ENCODE results near the gene ARHGAP6. TPM values are rescaled to one million over a fixed set of nuclear protein-coding genes. Genes with fewer than 3 reads are reported as not detected.
A peak's percentile ranks its signal among the peaks of the same experiment; 100 is the strongest.

ARHGAP6 gene
- total RNA-seq, 1 donor from 2014 or later, result 3.1 TPM

DNA sequence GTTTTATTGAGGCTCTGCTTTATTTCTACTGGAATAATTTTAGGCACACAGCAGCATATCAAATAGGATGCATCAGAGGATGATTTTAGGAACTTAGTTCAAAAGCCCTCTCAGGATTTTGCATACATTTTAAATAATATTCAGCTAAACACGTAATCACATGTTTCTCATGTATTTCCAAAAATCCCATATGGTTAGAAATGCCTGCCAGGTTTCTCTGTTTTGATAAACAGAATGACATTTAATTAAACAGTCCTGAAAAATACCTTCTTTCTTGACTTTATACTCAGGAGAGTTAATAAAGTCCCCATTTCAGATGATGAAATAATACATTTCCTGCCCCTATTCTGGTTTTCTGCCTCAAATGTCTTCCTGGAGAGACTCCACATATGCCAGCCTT, 459.0 kb downstream of the ARHGAP6 start:
- H3K9me3 ChIP-seq (replicated peaks), result no peaks in the 10 kb centered on the region
- no peaks in the 10 kb centered on the region for H3K4me1 ChIP-seq
- intact Hi-C loops (cut with micrococcal nuclease), result no loop called here
- H3K27me3 ChIP-seq (ENCODE audit: low read depth), result no peaks in the 10 kb centered on the region
- DNase-seq, result no peak
- TF ChIP-seq, protein P1, sequence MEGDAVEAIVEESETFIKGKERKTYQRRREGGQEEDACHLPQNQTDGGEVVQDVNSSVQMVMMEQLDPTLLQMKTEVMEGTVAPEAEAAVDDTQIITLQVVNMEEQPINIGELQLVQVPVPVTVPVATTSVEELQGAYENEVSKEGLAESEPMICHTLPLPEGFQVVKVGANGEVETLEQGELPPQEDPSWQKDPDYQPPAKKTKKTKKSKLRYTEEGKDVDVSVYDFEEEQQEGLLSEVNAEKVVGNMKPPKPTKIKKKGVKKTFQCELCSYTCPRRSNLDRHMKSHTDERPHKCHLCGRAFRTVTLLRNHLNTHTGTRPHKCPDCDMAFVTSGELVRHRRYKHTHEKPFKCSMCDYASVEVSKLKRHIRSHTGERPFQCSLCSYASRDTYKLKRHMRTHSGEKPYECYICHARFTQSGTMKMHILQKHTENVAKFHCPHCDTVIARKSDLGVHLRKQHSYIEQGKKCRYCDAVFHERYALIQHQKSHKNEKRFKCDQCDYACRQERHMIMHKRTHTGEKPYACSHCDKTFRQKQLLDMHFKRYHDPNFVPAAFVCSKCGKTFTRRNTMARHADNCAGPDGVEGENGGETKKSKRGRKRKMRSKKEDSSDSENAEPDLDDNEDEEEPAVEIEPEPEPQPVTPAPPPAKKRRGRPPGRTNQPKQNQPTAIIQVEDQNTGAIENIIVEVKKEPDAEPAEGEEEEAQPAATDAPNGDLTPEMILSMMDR (IDR thresholded peaks at IDR 0.05; ENCODE audit: borderline replicate concordance), result no peak
- H3K4me3 ChIP-seq, result no peak overlapping the region
- no peak overlapping the region for H3K27ac ChIP-seq (replicated peaks)
- no peaks in the 10 kb centered on the region for H3K36me3 ChIP-seq

DNA sequence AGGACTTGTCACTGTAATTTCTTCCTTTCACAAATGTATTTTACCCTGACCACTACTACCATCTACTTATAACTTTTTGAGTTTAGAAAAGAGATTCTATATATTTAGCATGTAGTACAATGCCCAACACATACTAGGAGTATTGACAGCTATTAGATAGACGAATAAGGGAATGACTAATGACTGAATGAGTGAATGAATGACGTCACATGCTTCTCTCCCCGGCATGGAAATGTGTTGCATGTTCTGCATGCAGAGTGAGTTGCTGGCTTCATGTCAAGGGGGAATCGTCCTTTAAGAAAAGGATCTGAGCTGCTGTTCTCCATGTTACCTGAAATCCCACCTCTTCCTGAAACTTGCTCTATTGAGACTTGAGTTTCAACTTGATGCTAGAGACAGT, 459.9 kb downstream of the ARHGAP6 start:
- Histone ChIP-seq H3K9me3 (replicated peaks) (no peaks in the 10 kb centered on the region), H3K4me1 (no peaks in the 10 kb centered on the region), H3K4me3 (no peak overlapping the region), H3K27ac (replicated peaks) (no peak overlapping the region), H3K27me3 (ENCODE audit: low read depth) (no peaks in the 10 kb centered on the region), H3K36me3 (no peaks in the 10 kb centered on the region)
- intact Hi-C loops (cut with micrococcal nuclease), result no loop called here
- TF ChIP-seq, protein P1 (IDR thresholded peaks at IDR 0.05; ENCODE audit: borderline replicate concordance), result no peak
- DNase-seq, result no peak

DNA sequence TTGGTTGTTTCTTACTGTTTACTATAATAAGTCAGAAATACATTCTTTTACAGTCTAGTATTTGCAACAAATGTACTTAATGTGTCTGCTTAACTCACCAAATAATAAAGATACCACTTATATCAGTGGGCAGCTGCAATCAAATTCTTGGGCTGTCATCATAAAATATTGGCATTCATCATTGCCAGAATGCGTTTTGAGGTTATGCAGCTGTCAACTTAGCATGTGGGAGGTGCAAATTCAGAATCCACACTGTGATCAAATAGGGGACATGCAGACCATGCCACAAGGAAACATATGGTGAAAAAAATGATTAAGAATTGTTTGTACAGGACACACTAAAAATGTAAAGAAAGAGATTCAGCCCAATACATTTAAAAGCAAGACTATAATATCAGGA, 468.0 kb downstream of the ARHGAP6 start:
- Histone ChIP-seq H3K4me1 (no peaks in the 10 kb centered on the region), H3K9me3 (replicated peaks) (no peaks in the 10 kb centered on the region), H3K27me3 (ENCODE audit: low read depth) (no peaks in the 10 kb centered on the region), H3K27ac (replicated peaks) (no peak overlapping the region), H3K36me3 (no peaks in the 10 kb centered on the region), H3K4me3 (no peak overlapping the region)
- intact Hi-C loops (cut with micrococcal nuclease), result no loop called here
- DNase-seq, result no peak
- TF ChIP-seq, protein P1 (IDR thresholded peaks at IDR 0.05; ENCODE audit: borderline replicate concordance), result no peak

DNA sequence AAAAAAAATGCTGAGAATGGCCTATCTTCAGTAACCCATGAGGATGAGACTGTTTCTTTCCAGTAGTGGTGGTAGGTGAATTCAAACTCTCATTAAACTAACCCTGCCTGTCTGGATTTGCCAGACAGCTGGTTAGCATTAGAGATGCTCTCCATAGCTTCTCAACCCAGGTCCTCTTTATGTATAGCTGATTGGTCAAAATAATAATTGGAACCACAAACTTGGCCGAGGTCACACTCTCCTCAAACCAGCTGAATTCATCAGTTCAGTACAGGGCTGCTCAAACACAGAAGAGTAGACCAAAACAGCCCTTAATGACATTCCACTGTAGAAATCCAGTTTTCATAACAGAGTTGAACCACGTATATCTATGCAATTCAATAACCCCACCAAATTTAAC, 469.2 kb downstream of the ARHGAP6 start:
- intact Hi-C loops (cut with micrococcal nuclease), result no loop called here
- DNase-seq, result no peak
- Histone ChIP-seq H3K36me3 (no peaks in the 10 kb centered on the region), H3K4me3 (no peak overlapping the region), H3K27ac (replicated peaks) (no peak overlapping the region), H3K9me3 (replicated peaks) (no peaks in the 10 kb centered on the region), H3K27me3 (ENCODE audit: low read depth) (no peaks in the 10 kb centered on the region), H3K4me1 (no peaks in the 10 kb centered on the region)
- TF ChIP-seq, protein P1 (IDR thresholded peaks at IDR 0.05; ENCODE audit: borderline replicate concordance), result no peak

DNA sequence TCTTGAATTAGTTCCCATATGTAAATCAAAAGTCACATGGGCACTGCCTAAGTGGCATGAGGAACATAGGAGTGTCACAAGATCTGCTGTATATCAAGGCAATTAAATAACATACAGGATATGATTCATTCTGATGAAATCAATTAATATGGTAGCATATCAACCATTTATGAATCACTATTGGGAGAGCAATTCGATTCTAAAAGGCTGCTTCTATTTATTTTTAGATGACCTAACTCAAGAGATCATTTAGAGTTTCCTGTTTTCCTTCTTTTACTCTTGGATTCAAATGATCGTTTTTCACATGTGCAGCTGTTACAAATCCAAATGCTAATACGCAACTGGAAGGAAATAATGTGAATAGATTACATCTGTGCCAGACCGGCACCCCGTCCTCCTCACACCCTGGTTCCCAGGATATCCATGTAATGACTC, 472.7 kb downstream of the ARHGAP6 start:
- no peak for DNase-seq
- TF ChIP-seq, protein P1 (IDR thresholded peaks at IDR 0.05; ENCODE audit: borderline replicate concordance), result no peak
- H3K36me3 ChIP-seq, result no peaks in the 10 kb centered on the region
- H3K27ac ChIP-seq (replicated peaks), result peak overlapping the region; percentile 46
- H3K4me3 ChIP-seq, result no peak overlapping the region
- intact Hi-C loops (cut with micrococcal nuclease), result no loop called here
- no peaks in the 10 kb centered on the region for H3K4me1 ChIP-seq
- H3K27me3 ChIP-seq (ENCODE audit: low read depth), result no peaks in the 10 kb centered on the region
- H3K9me3 ChIP-seq (replicated peaks), result no peaks in the 10 kb centered on the region
